ENCODE data around the gene TOP2B.

TOP2B gene

GRCh38 chr3:25556447-25556846, 108.3 kb downstream of the TOP2B start:
- DNase-seq (ENCODE audit: low spot score), result no peak

GRCh38 chr3:25555695-25556437, 108.8 kb downstream of the TOP2B start:
- no peak for DNase-seq (ENCODE audit: low spot score)

GRCh38 chr3:25554376-25554775, 110.3 kb downstream of the TOP2B start:
- no peak for DNase-seq (ENCODE audit: low spot score)

GRCh38 chr3:25552251-25552650, 112.5 kb downstream of the TOP2B start:
- DNase-seq (ENCODE audit: low spot score), result no peak

GRCh38 chr3:25548836-25549235, 115.9 kb downstream of the TOP2B start:
- DNase-seq (ENCODE audit: low spot score), result no peak

GRCh38 chr3:25547943-25548674, 116.6 kb downstream of the TOP2B start:
- no peak for DNase-seq (ENCODE audit: low spot score)

Measured in CD4-positive, alpha-beta T cell treated with Interleukin-15 for 4 hours (primary cell).